HG03196 (cell line): ENCODE results near the gene STRIP1.
"Not testable (repeated sequence)": the region's sequence is repeated elsewhere in the genome, so short reads cannot be mapped to it uniquely, and the experiment has no call there.

Source experiments
- ATAC-seq: cut with Tn5 transposase; IDR thresholded peaks from one replicate; pipeline ENCODE4 v1.9.1; 2021; ENCODE audit not compliant: unreplicated experiment

STRIP1 gene

GRCh38 chr1:110068646-110069403 is 34.4 kb downstream of the STRIP1 start:
- ATAC-seq, result no peak

GRCh38 chr1:110069404-110070281 is 35.2 kb downstream of the STRIP1 start:
- no peak for ATAC-seq

GRCh38 chr1:110070282-110070669 is 35.9 kb downstream of the STRIP1 start:
- ATAC-seq, result no peak

- ATAC-seq, result no peak
Observed at GRCh38 chr1:110070671-110071242, 36.3 kb downstream of the STRIP1 start, which contains the start of gene ALX3. Gene ALX3, minus strand, starts transcription at chr1:110070672. Its CDS starts 60 bp downstream, at chr1:110070612.

GRCh38 chr1:110074166-110074565 is 39.7 kb downstream of the STRIP1 start:
- no peak for ATAC-seq

GRCh38 chr1:110076789-110077500 is 42.5 kb downstream of the STRIP1 start:
- no peak for ATAC-seq

GRCh38 chr1:110079995-110080394 is 45.6 kb downstream of the STRIP1 start:
- not testable (repeated sequence) for ATAC-seq

- ATAC-seq, result no peak
Observed at GRCh38 chr1:110081061-110081460, 46.6 kb downstream of the STRIP1 start.

GRCh38 chr1:110082477-110082876 is 48.1 kb downstream of the STRIP1 start:
- no peak for ATAC-seq

GRCh38 chr1:110083061-110083865 is 48.8 kb downstream of the STRIP1 start:
- ATAC-seq, result no peak

- no peak for ATAC-seq
Observed at GRCh38 chr1:110083866-110084226, 49.4 kb downstream of the STRIP1 start.

- no peak for ATAC-seq
Observed at GRCh38 chr1:110084227-110085078, 50.0 kb downstream of the STRIP1 start.

GRCh38 chr1:110085671-110086070 is 51.2 kb downstream of the STRIP1 start:
- ATAC-seq, result no peak

GRCh38 chr1:110086961-110087360 is 52.5 kb downstream of the STRIP1 start:
- ATAC-seq, result no peak

- no peak for ATAC-seq
Observed at GRCh38 chr1:110087812-110088738, 53.7 kb downstream of the STRIP1 start.

GRCh38 chr1:110088739-110089316 is 54.4 kb downstream of the STRIP1 start:
- ATAC-seq, result no peak

GRCh38 chr1:110089561-110090275 is 55.3 kb downstream of the STRIP1 start:
- no peak for ATAC-seq
